Skeletal muscle tissue (tissue), 4 donors: ENCODE results near the gene SLCO3A1. TPM values are rescaled to one million over a fixed set of nuclear protein-coding genes. Genes with fewer than 3 reads are reported as not detected.

Experiments used
- H3K27ac ChIP-seq: one replicate; pipeline ENCODE4 v1.7.0; 2013; ENCODE audit warnings: mild to moderate bottlenecking, low read depth, low read length, inconsistent platforms
- H3K27me3 ChIP-seq, 3 donors: one replicate each; pipeline ENCODE4 v1.7.0; 2013; ENCODE audit warnings: low read length in 3 of 3; ENCODE audit not compliant: control insufficient read depth in 3 of 3, insufficient read depth in 3 of 3
- H3K36me3 ChIP-seq, 3 donors: one replicate each; pipeline ENCODE4 v1.7.0; 2013; ENCODE audit warnings: low read length in 3 of 3; ENCODE audit not compliant: control insufficient read depth in 3 of 3, insufficient read depth in 3 of 3
- H3K4me1 ChIP-seq, 3 donors: one replicate each; pipeline ENCODE4 v1.7.0; 2013; ENCODE audit warnings: low read length in 3 of 3, mild to moderate bottlenecking in 3 of 3; ENCODE audit not compliant: control insufficient read depth in 3 of 3, insufficient read depth in 3 of 3
- H3K4me3 ChIP-seq, 3 donors: one replicate each; pipeline ENCODE4 v1.7.0; 2013; ENCODE audit warnings: low read length in 3 of 3
- H3K9ac ChIP-seq, 3 donors: one replicate each; pipeline ENCODE4 v1.7.0; 2013; ENCODE audit warnings: low read length in 3 of 3, mild to moderate bottlenecking in 3 of 3, moderate library complexity in 2 of 3, low read depth in 1 of 3
- H3K9me3 ChIP-seq, 3 donors: one replicate each; pipeline ENCODE4 v1.7.0; 2013; ENCODE audit warnings: low read length in 3 of 3; ENCODE audit not compliant: control insufficient read depth in 3 of 3
- total RNA-seq: library from RNA; depleted of rRNA; stranded (reverse); fragments of >200 nt; gene quantifications from one replicate; pipeline ENCODE4 v1.2.3, GENCODE V29; 2014
- donor health status: Osteomylitis.

The SLCO3A1 gene
- 4.7 TPM for total RNA-seq

DNA sequence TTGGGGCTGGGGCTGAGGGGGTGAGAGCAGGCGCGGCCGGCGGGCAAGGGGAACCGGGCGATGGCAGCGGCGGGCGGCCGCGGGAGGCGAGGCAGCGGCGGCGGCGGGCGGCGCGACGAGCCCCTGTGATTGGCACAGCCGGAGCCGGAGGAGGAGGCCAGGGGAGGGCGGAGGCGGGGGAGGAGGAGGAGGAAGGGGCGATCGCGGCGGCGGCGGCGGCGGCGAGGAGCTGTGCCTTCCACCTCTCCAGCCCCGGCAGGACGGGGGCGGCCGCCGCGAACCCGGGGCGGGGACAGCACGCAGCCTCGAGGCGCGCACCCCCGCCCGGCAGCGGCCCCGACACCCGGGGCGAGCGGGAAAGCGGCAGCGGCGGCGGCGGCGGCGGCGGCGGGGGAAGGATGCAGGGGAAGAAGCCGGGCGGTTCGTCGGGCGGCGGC, at the start of gene SLCO3A1:
Gene SLCO3A1, plus strand, starts transcription at position 198 of the 437 bp plus-strand sequence.
- Histone ChIP-seq H3K4me3 (peak within 1 kb of the TSS; percentile 71 to 80 (median 77)), H3K27ac (peak within 1 kb of the TSS; percentile 85), H3K4me1 (peaks cover 15 to 27% (median 26%) of the 10 kb centered on the region in 3 donors), H3K9ac (peak within 1 kb of the TSS; percentile 40 to 85 (median 78)), H3K9me3 (no peaks in the 10 kb centered on the region), H3K27me3 (no peaks in the 10 kb centered on the region), H3K36me3 (no peaks in the 10 kb centered on the region)

GRCh38 chr15:91807122-91807521, 46.4 kb upstream of the SLCO3A1 start:
- Histone ChIP-seq H3K9ac (no peak overlapping the region), H3K27me3 (no peaks in the 10 kb centered on the region), H3K4me1 (peaks cover 0 to 5% (median 5%) of the 10 kb centered on the region in 3 donors), H3K27ac (no peak overlapping the region), H3K9me3 (no peaks in the 10 kb centered on the region), H3K36me3 (no peaks in the 10 kb centered on the region), H3K4me3 (no peak overlapping the region)

DNA sequence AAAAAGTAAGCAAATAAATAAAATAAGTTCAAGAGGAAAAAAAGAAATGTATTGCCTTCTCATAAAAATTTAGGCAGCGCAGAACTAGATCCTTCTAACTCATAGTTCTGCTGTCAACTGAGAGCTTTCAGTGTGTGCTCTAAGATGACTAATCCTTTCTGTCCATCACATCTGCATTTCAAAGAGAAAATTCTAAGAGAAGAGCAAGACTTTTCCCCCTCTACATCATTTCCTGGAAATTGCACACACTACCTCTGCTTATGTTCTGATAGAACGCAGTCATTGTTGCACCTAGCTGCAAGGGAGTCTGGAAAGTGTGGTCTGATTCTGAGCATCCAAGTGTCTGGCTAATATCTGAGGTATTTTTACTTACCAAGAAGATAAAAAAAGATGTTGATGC, 39.6 kb upstream of the SLCO3A1 start:
- H3K27me3 ChIP-seq = no peaks in the 10 kb centered on the region

DNA sequence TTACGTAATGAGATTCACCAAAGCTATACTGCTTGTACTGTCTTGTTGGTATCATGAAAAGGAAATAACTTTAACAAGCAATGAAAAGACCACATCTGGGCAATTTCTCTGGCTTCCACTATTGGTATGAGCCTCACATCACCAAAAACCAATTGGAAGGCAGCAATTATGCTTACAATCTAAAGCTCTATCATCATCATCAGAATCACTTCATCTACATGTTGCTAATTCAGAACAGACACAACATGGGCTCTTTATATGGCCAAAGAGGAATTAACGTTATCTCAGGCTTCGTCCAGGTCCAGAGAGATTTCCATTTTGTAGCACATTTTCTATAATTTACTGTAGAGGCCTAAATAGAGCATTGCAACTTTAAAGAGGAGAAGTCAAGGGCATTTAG, 36.6 kb upstream of the SLCO3A1 start:
- H3K9ac ChIP-seq = no peak overlapping the region
- no peak overlapping the region for H3K4me3 ChIP-seq
- no peaks in the 10 kb centered on the region for H3K4me1 ChIP-seq
- peaks cover 0 to 11% (median 0%) of the 10 kb centered on the region in 3 donors for H3K9me3 ChIP-seq
- no peaks in the 10 kb centered on the region for H3K36me3 ChIP-seq
- H3K27ac ChIP-seq = no peak overlapping the region
- no peaks in the 10 kb centered on the region for H3K27me3 ChIP-seq

More for the DNA sequence above, 39.6 kb upstream of the SLCO3A1 start:
- Histone ChIP-seq H3K9ac (no peak overlapping the region), H3K4me1 (no peaks in the 10 kb centered on the region), H3K4me3 (no peak overlapping the region), H3K36me3 (no peaks in the 10 kb centered on the region), H3K27ac (no peak overlapping the region), H3K9me3 (peaks cover 0 to 11% (median 0%) of the 10 kb centered on the region in 3 donors)

DNA sequence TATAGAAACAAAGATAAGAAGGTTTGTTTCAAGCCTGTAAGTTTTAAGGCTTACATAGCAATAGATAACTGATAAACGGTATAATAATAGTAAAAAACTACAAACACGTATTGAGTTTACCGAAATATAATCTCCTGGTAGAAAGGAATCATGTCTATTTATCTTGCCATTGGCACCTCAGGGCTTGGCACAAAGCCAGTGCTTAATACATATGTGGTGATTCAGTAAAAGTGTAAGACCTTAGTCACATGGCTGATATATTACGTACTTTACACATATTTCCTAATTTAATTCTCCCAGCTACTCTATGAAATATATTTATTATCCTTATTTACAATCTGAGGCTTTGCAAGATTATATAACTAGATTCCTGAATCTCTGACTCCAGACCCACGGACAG, 32.0 kb upstream of the SLCO3A1 start:
- Histone ChIP-seq H3K9ac (no peak overlapping the region), H3K36me3 (no peaks in the 10 kb centered on the region), H3K27me3 (no peaks in the 10 kb centered on the region)

GRCh38 chr15:91824256-91824655, 29.3 kb upstream of the SLCO3A1 start:
- H3K36me3 ChIP-seq = no peaks in the 10 kb centered on the region
- H3K27ac ChIP-seq = no peak overlapping the region
- H3K9ac ChIP-seq = no peak overlapping the region
- H3K4me1 ChIP-seq = no peaks in the 10 kb centered on the region
- H3K4me3 ChIP-seq = no peak overlapping the region
- H3K27me3 ChIP-seq = no peaks in the 10 kb centered on the region
- H3K9me3 ChIP-seq = no peaks in the 10 kb centered on the region

More for the DNA sequence above, 32.0 kb upstream of the SLCO3A1 start:
- H3K9me3 ChIP-seq = no peaks in the 10 kb centered on the region
- H3K4me3 ChIP-seq = no peak overlapping the region
- H3K4me1 ChIP-seq = no peaks in the 10 kb centered on the region
- H3K27ac ChIP-seq = no peak overlapping the region

DNA sequence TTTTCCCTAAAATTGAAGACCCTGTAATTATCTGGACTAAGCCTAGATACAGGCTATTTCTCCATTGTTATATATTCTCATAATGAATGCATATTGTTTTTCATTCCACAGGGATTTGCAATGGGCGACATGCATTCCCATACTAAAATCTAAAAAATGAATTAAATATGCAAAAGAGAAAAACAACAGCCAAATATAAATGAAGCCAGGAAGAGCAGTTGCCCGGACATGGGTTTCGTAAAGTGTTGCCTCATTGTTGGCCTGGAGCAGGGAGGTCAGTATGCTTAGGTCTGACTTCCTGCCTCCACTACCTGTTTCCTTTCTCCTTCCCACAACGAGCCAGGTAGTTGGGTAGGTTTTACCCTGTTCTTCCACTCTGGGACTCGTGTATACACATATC, 27.1 kb upstream of the SLCO3A1 start:
- Histone ChIP-seq H3K9ac (no peak overlapping the region), H3K4me1 (no peaks in the 10 kb centered on the region), H3K36me3 (no peaks in the 10 kb centered on the region), H3K27me3 (no peaks in the 10 kb centered on the region), H3K27ac (no peak overlapping the region), H3K9me3 (no peaks in the 10 kb centered on the region), H3K4me3 (no peak overlapping the region)

DNA sequence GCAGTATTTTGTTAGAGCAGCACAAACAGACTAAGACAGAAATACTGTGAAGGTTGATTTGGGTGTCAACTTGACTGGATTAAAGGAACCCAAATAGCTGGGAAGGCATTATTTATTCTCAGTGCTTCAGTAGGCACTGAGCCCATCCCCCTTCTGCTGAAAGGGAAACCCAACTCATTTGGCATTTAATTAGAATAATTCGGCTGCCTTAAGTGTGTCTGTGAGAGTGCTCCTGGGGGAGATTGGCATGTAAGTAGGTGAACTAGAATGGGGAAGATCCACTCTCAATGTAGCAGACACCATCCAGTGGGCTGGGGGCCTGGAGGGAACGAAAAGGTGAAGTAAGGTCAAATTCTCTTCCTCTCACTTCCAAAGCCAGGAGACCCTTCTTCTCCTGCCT, 20.5 kb upstream of the SLCO3A1 start:
- H3K9ac ChIP-seq = no peak overlapping the region
- no peaks in the 10 kb centered on the region for H3K4me1 ChIP-seq
- no peak overlapping the region for H3K4me3 ChIP-seq
- H3K27ac ChIP-seq = no peak overlapping the region
- H3K9me3 ChIP-seq = no peaks in the 10 kb centered on the region
- peaks cover 0 to 2% (median 0%) of the 10 kb centered on the region in 3 donors for H3K27me3 ChIP-seq
- H3K36me3 ChIP-seq = no peaks in the 10 kb centered on the region

GRCh38 chr15:91839867-91840266, 13.6 kb upstream of the SLCO3A1 start:
- Histone ChIP-seq H3K27ac (no peak overlapping the region), H3K9me3 (peaks cover 0 to 4% (median 2%) of the 10 kb centered on the region in 3 donors), H3K36me3 (no peaks in the 10 kb centered on the region), H3K9ac (no peak overlapping the region), H3K4me1 (no peaks in the 10 kb centered on the region), H3K27me3 (peaks cover 0 to 4% (median 0%) of the 10 kb centered on the region in 3 donors), H3K4me3 (no peak overlapping the region)

GRCh38 chr15:91841861-91842260, 11.6 kb upstream of the SLCO3A1 start:
- Histone ChIP-seq H3K4me1 (no peaks in the 10 kb centered on the region), H3K27ac (no peak overlapping the region), H3K9me3 (peaks cover 0 to 4% (median 2%) of the 10 kb centered on the region in 3 donors), H3K36me3 (no peaks in the 10 kb centered on the region), H3K4me3 (no peak overlapping the region), H3K27me3 (peaks cover 0 to 7% (median 2%) of the 10 kb centered on the region in 3 donors), H3K9ac (no peak overlapping the region)
